H9 (cell line): ENCODE measurements around the gene HECW1. TPM values are rescaled to one million over a fixed set of nuclear protein-coding genes. Genes with fewer than 3 reads are reported as not detected.

Experiments used
- DNase-seq: peaks from one replicate; pipeline ENCODE4 v3.0.0-alpha.2; 2017
- H2AFZ ChIP-seq: one replicate; pipeline ENCODE4 v1.6.1; 2013; ENCODE audit warnings: mild to moderate bottlenecking, low read length, control low read depth, moderate library complexity
- H2AK5ac ChIP-seq: 2 replicates; pipeline ENCODE4 v1.6.1; 2013; ENCODE audit warnings: low read length, control low read depth, mixed read lengths; ENCODE audit not compliant: insufficient read length
- H2BK120ac ChIP-seq: one replicate; pipeline ENCODE4 v1.6.1; 2013; ENCODE audit warnings: low read depth, mild to moderate bottlenecking, low read length, control low read depth, inconsistent platforms; ENCODE audit not compliant: poor library complexity, severe bottlenecking
- H2BK12ac ChIP-seq: 2 replicates; pipeline ENCODE4 v1.6.1; 2013; ENCODE audit warnings: low read length, control low read depth, mixed read lengths, low read depth; ENCODE audit not compliant: insufficient read length
- H2BK15ac ChIP-seq: 2 replicates; pipeline ENCODE4 v1.6.1; 2013; ENCODE audit warnings: low read depth, low read length, control low read depth
- H2BK20ac ChIP-seq: one replicate; pipeline ENCODE4 v1.6.1; 2013; ENCODE audit warnings: low read depth, mild to moderate bottlenecking, low read length, control low read depth, inconsistent platforms; ENCODE audit not compliant: poor library complexity, severe bottlenecking
- H2BK5ac ChIP-seq: 2 replicates; pipeline ENCODE4 v1.6.1; 2013; ENCODE audit warnings: low read length, control low read depth, mixed read lengths; ENCODE audit not compliant: insufficient read length
- H3K14ac ChIP-seq: 2 replicates; pipeline ENCODE4 v1.6.1; 2013; ENCODE audit warnings: low read length, control low read depth; ENCODE audit not compliant: insufficient read depth
- H3K18ac ChIP-seq: 2 replicates; pipeline ENCODE4 v1.6.1; 2013; ENCODE audit warnings: low read depth, mild to moderate bottlenecking, mixed read lengths, low read length, control low read depth; ENCODE audit not compliant: insufficient read length
- H3K23ac ChIP-seq: 2 replicates; pipeline ENCODE4 v1.6.1; 2013; ENCODE audit warnings: low read length, control low read depth, mixed read lengths, low read depth; ENCODE audit not compliant: insufficient read length
- H3K23me2 ChIP-seq: 2 replicates; pipeline ENCODE4 v1.6.1; 2013; ENCODE audit warnings: low read depth, mild to moderate bottlenecking, mixed read lengths, low read length, control low read depth; ENCODE audit not compliant: insufficient read length, poor library complexity, severe bottlenecking
- H3K27ac ChIP-seq: 2 replicates; pipeline ENCODE4 v1.5.1; 2013; ENCODE audit warnings: low read length, control low read depth, mixed read lengths, low read depth; ENCODE audit not compliant: insufficient read length
- H3K27me3 ChIP-seq: 2 replicates; pipeline ENCODE4 v1.6.1; 2013; ENCODE audit warnings: low read length, control low read depth, inconsistent platforms; ENCODE audit not compliant: insufficient read depth
- H3K4ac ChIP-seq: 2 replicates; pipeline ENCODE4 v1.6.1; 2013; ENCODE audit warnings: low read depth, mild to moderate bottlenecking, control low read depth, inconsistent platforms, low read length, moderate library complexity
- H3K4me1 ChIP-seq: 2 replicates; pipeline ENCODE4 v1.6.1; 2013; ENCODE audit warnings: low read length, control low read depth, inconsistent platforms; ENCODE audit not compliant: insufficient read depth
- H3K4me2 ChIP-seq: 2 replicates; pipeline ENCODE4 v1.6.1; 2013; ENCODE audit warnings: low read length, control low read depth, mixed read lengths; ENCODE audit not compliant: insufficient read length, insufficient read depth
- H3K56ac ChIP-seq: 2 replicates; pipeline ENCODE4 v1.6.1; 2013; ENCODE audit warnings: low read depth, mild to moderate bottlenecking, mixed read lengths, low read length, control low read depth; ENCODE audit not compliant: insufficient read length
- H3K79me1 ChIP-seq: 2 replicates; pipeline ENCODE4 v1.6.1; 2013; ENCODE audit warnings: low read depth, mild to moderate bottlenecking, moderate library complexity, low read length, control low read depth, inconsistent platforms; ENCODE audit not compliant: insufficient read depth, poor library complexity, severe bottlenecking
- H3K79me2 ChIP-seq: 2 replicates; pipeline ENCODE4 v1.6.1; 2013; ENCODE audit warnings: low read length, control low read depth, inconsistent platforms; ENCODE audit not compliant: insufficient read depth
- H3K9ac ChIP-seq: 2 replicates; pipeline ENCODE4 v1.6.1; 2013; ENCODE audit warnings: low read length, control low read depth, mixed read lengths; ENCODE audit not compliant: insufficient read length; ENCODE audit errors: extremely low read depth
- H3K9me3 ChIP-seq: one replicate; pipeline ENCODE4 v1.6.1; 2013; ENCODE audit warnings: low read depth, low read length, inconsistent platforms; ENCODE audit not compliant: control insufficient read depth
- H3T11ph ChIP-seq: one replicate; pipeline ENCODE4 v1.6.1; 2013; ENCODE audit warnings: mild to moderate bottlenecking, low read length, control low read depth, inconsistent platforms
- H4K20me1 ChIP-seq: one replicate; pipeline ENCODE4 v1.6.1; 2013; ENCODE audit not compliant: control insufficient read depth, insufficient read length, insufficient read depth
- H4K5ac ChIP-seq: 2 replicates; pipeline ENCODE4 v1.6.1; 2013; ENCODE audit warnings: low read depth, mild to moderate bottlenecking, mixed read lengths, low read length, control low read depth; ENCODE audit not compliant: insufficient read length
- H4K8ac ChIP-seq: replicated peaks from 2 replicates; pipeline ENCODE4 v1.6.1; 2013; ENCODE audit warnings: low read length, control low read depth, mixed read lengths, low read depth; ENCODE audit not compliant: insufficient read length
- H4K91ac ChIP-seq: 2 replicates; pipeline ENCODE4 v1.6.1; 2013; ENCODE audit warnings: low read depth, mild to moderate bottlenecking, moderate library complexity, mixed read lengths, low read length, control low read depth; ENCODE audit not compliant: insufficient read length
- H3K27ac Mint-ChIP-seq, 3 experiments: 2 replicates in 2 of 3; 3 replicates in 1 of 3; pipeline ENCODE4 v1.8.0; 2020 to 2021; ENCODE audit warnings: mixed read lengths in 3 of 3, mild to moderate bottlenecking in 1 of 3, moderate library complexity in 1 of 3
- H3K27me3 Mint-ChIP-seq: 2 replicates; pipeline ENCODE4 v1.8.0; 2021; ENCODE audit warnings: low read depth, mild to moderate bottlenecking, moderate library complexity, mixed read lengths
- H3K36me3 Mint-ChIP-seq, 3 experiments: 2 replicates in 2 of 3; 3 replicates in 1 of 3; pipeline ENCODE4 v1.8.0; 2020 to 2021; ENCODE audit warnings: low read depth in 3 of 3, mixed read lengths in 3 of 3; ENCODE audit not compliant: insufficient read depth in 1 of 3
- H3K4me1 Mint-ChIP-seq, 2 experiments: 2 replicates each; pipeline ENCODE4 v1.8.0; 2020; ENCODE audit warnings: mixed read lengths in 2 of 2
- H3K4me3 Mint-ChIP-seq, 2 experiments: 2 replicates in 1 of 2; 3 replicates in 1 of 2; pipeline ENCODE4 v1.8.0; 2020 to 2021; ENCODE audit warnings: mild to moderate bottlenecking in 2 of 2, mixed read lengths in 2 of 2, moderate library complexity in 1 of 2
- H3K9me3 Mint-ChIP-seq, 2 experiments: 2 replicates in 1 of 2; 3 replicates in 1 of 2; pipeline ENCODE4 v1.8.0; 2020; ENCODE audit warnings: mild to moderate bottlenecking in 2 of 2, mixed read lengths in 2 of 2, moderate library complexity in 1 of 2
- CTCF ChIP-seq: fragments of 200-600 bp; sonication (generic); conservative IDR thresholded peaks from 3 replicates; pipeline ENCODE4 v1.8.0; 2021; ENCODE audit warnings: antibody characterized with exemption, mild to moderate bottlenecking
- WGBS: extraction: QIAGEN DNeasy Blood & Tissue Kit; methylation state at CpG from one replicate; pipeline ENCODE4 v1.1.7; 2013; ENCODE audit warnings: missing lambda C conversion rate, low lambda C conversion rate, mixed read lengths; ENCODE audit not compliant: insufficient read length; ENCODE audit errors: extremely low coverage; 5-methylcytosine and 5-hydroxymethylcytosine counted together
- total RNA-seq: library from RNA; stranded (reverse); gene quantifications from 2 replicates; pipeline ENCODE4 v1.2.1, GENCODE V29; 2021

Gene HECW1
- total RNA-seq, 1 experiment from 2014 or later = 5.0 TPM

GRCh38 chr7:43199371-43200160 lies 87.1 kb downstream of the HECW1 start:
- WGBS = no CpG with 5 or more reads among the region's 8 CpGs
- H3K4me1 ChIP-seq = peaks cover 18% of the 10 kb centered on the region; the same call in 1 of the 2 replicates
- H2BK15ac ChIP-seq = no peak overlapping the region
- H4K5ac ChIP-seq = no peak overlapping the region
- no peaks in the 10 kb centered on the region for H3K9me3 Mint-ChIP-seq
- H3K79me1 ChIP-seq = no peaks in the 10 kb centered on the region
- no peak overlapping the region for H4K91ac ChIP-seq
- no peak overlapping the region for H3K18ac ChIP-seq
- H4K8ac ChIP-seq = no peak overlapping the region
- no peak overlapping the region for H2BK5ac ChIP-seq
- no peak overlapping the region for H3T11ph ChIP-seq
- no peak overlapping the region for H3K14ac ChIP-seq
- H3K36me3 Mint-ChIP-seq = no peaks in the 10 kb centered on the region
- H3K79me2 ChIP-seq = no peaks in the 10 kb centered on the region
- H3K27me3 ChIP-seq = no peaks in the 10 kb centered on the region
- no peak overlapping the region for H2BK20ac ChIP-seq
- no peak overlapping the region for H2BK12ac ChIP-seq
- no peak for DNase-seq
- H3K27me3 Mint-ChIP-seq = no peaks in the 10 kb centered on the region
- H2AFZ ChIP-seq = no peak overlapping the region
- H3K23me2 ChIP-seq = no peaks in the 10 kb centered on the region
- no peak overlapping the region for H3K27ac Mint-ChIP-seq
- no peaks in the 10 kb centered on the region for H3K9me3 ChIP-seq
- no peak overlapping the region for H3K56ac ChIP-seq
- TF ChIP-seq CTCF = no peak
- no peak overlapping the region for H3K23ac ChIP-seq
- peaks cover 32 to 34% of the 10 kb centered on the region in 2 experiments for H3K4me1 Mint-ChIP-seq
- H3K27ac ChIP-seq = no peak overlapping the region
- no peak overlapping the region for H2AK5ac ChIP-seq
- no peak overlapping the region for H2BK120ac ChIP-seq
- no peak overlapping the region for H3K9ac ChIP-seq
- H4K20me1 ChIP-seq = peaks cover 3% of the 10 kb centered on the region
- H3K4ac ChIP-seq = no peak overlapping the region
- no peak overlapping the region for H3K4me3 Mint-ChIP-seq
- H3K4me2 ChIP-seq = no peak overlapping the region
